GM12878 (cell line): ENCODE measurements around the gene EXO1. TPM values are rescaled to one million over a fixed set of nuclear protein-coding genes. Genes with fewer than 3 reads are reported as not detected.
A peak's percentile ranks its signal among the peaks of the same experiment; 100 is the strongest.

Experiments
- ASH2L ChIP-seq: fragments of 300-600, 200-600 bp; sonication (generic); IDR thresholded peaks from 2 replicates; pipeline ENCODE4 v1.6.1; 2017; ENCODE audit warnings: low read depth, mild to moderate bottlenecking, borderline replicate concordance
- ATF7 ChIP-seq: fragments of 450-650 bp; IDR thresholded peaks from 2 replicates; pipeline ENCODE4 v1.6.1; 2016; ENCODE audit warnings: low read depth, mild to moderate bottlenecking
- BMI1 ChIP-seq: fragments of 450-650 bp; IDR thresholded peaks from 2 replicates; pipeline ENCODE4 v1.6.1; 2016; ENCODE audit warnings: mild to moderate bottlenecking, moderate library complexity, borderline replicate concordance
- BRCA1 ChIP-seq: IDR thresholded peaks from 2 replicates; pipeline ENCODE4 v1.6.1; 2011; ENCODE audit warnings: low read depth, low read length, improper control_type of control experiment
- CBX5 ChIP-seq: sonication (generic); IDR thresholded peaks from 2 replicates; pipeline ENCODE4 v1.6.1; 2016; ENCODE audit warnings: low read depth, moderate library complexity, mild to moderate bottlenecking, inconsistent platforms
- CHD2 ChIP-seq: IDR thresholded peaks from 2 replicates; pipeline ENCODE4 v1.6.1; 2011; ENCODE audit warnings: low read depth, low read length, improper control_type of control experiment, borderline replicate concordance
- EZH2 ChIP-seq: IDR thresholded peaks from 2 replicates; pipeline ENCODE4 v1.6.1; 2012; ENCODE audit warnings: low read depth, mild to moderate bottlenecking, control low read depth, inconsistent platforms, low read length, borderline replicate concordance; ENCODE audit not compliant: control insufficient read depth
- FOXK2 ChIP-seq: fragments of 450-650 bp; IDR thresholded peaks from 2 replicates; pipeline ENCODE4 v1.6.1; 2017; ENCODE audit warnings: mild to moderate bottlenecking, moderate library complexity
- FOXM1 ChIP-seq: IDR thresholded peaks from 2 replicates; pipeline ENCODE4 v1.6.1; 2012; ENCODE audit warnings: low read depth, mild to moderate bottlenecking, inconsistent platforms, low read length, moderate library complexity
- HDAC6 ChIP-seq: fragments of 200-600 bp; sonication (generic); IDR thresholded peaks from one replicate; pipeline ENCODE4 v1.8.0; 2017; ENCODE audit warnings: antibody characterized with exemption; ENCODE audit not compliant: unreplicated experiment
- LARP7 ChIP-seq: fragments of 450-650 bp; IDR thresholded peaks from 2 replicates; pipeline ENCODE4 v1.6.1; 2017; ENCODE audit warnings: mild to moderate bottlenecking
- NFIC ChIP-seq: IDR thresholded peaks from 2 replicates; pipeline ENCODE4 v1.6.1; 2012; ENCODE audit warnings: low read depth, mild to moderate bottlenecking, inconsistent platforms, low read length, moderate library complexity
- NR2C1 ChIP-seq: fragments of 450-650 bp; IDR thresholded peaks from 2 replicates; pipeline ENCODE4 v1.6.1; 2017; ENCODE audit warnings: antibody characterized with exemption, mild to moderate bottlenecking, moderate library complexity
- NR2F1 ChIP-seq: fragments of 450-650 bp; conservative IDR thresholded peaks from 2 replicates; pipeline ENCODE4 v1.6.1; 2017; ENCODE audit warnings: mild to moderate bottlenecking
- POLR2AphosphoS2 ChIP-seq: IDR thresholded peaks from 2 replicates; pipeline ENCODE4 v1.6.1; 2011; ENCODE audit warnings: low read depth, mild to moderate bottlenecking, low read length, improper control_type of control experiment, moderate library complexity
- SMC3 ChIP-seq: IDR thresholded peaks from 2 replicates; pipeline ENCODE4 v1.6.1; 2011; ENCODE audit warnings: low read length, improper control_type of control experiment, borderline replicate concordance
- SREBF1 ChIP-seq: IDR thresholded peaks from 2 replicates; pipeline ENCODE4 v1.6.1; 2012; ENCODE audit warnings: mild to moderate bottlenecking, low read length
- SRF ChIP-seq, 2 experiments: IDR thresholded peaks; 2 replicates each; pipeline ENCODE4 v1.6.1; 2011; ENCODE audit warnings: low read depth in 2 of 2, low read length in 2 of 2, mild to moderate bottlenecking in 1 of 2, moderate library complexity in 1 of 2
- SUPT20H ChIP-seq: IDR thresholded peaks from 2 replicates; pipeline ENCODE4 v1.6.1; 2011; ENCODE audit warnings: low read depth, mild to moderate bottlenecking, low read length, moderate library complexity, borderline replicate concordance; ENCODE audit not compliant: control insufficient read depth
- TARDBP ChIP-seq: IDR thresholded peaks from 2 replicates; pipeline ENCODE4 v1.6.1; 2016; ENCODE audit warnings: borderline replicate concordance
- WRNIP1 ChIP-seq: IDR thresholded peaks from 2 replicates; pipeline ENCODE4 v1.6.1; 2011; ENCODE audit warnings: low read depth, low read length, improper control_type of control experiment, borderline replicate concordance
- ZNF207 ChIP-seq: fragments of 450-650 bp; IDR thresholded peaks from 2 replicates; pipeline ENCODE4 v1.6.1; 2014; ENCODE audit warnings: antibody characterized with exemption, mild to moderate bottlenecking, borderline replicate concordance
- ZNF217 ChIP-seq: fragments of 450-650 bp; IDR thresholded peaks from 2 replicates; pipeline ENCODE4 v1.6.1; 2017; ENCODE audit warnings: antibody characterized with exemption, mild to moderate bottlenecking
- ZNF622 ChIP-seq: fragments of 450-650 bp; IDR thresholded peaks from 2 replicates; pipeline ENCODE4 v1.6.1; 2017; ENCODE audit warnings: mild to moderate bottlenecking, inconsistent platforms
- ZSCAN29 ChIP-seq: fragments of 450-650 bp; IDR thresholded peaks from 2 replicates; pipeline ENCODE4 v1.6.1; 2017; ENCODE audit warnings: mild to moderate bottlenecking, moderate library complexity
- polyA plus RNA-seq, 11 experiments: library from polyadenylated mRNA; depleted of rRNA in 4 of 11; unstranded in 6 of 11; stranded (reverse) in 5 of 11; fragments of >200 nt; fragmentation: Nextera tagmentation in 4 of 11; fragmentation: Illumina TruSeq in 1 of 11; extraction: Ambion mirVana in 4 of 11; extraction: Trizol in 1 of 11; gene quantifications; 1 replicate in 1 of 11; 2 replicates in 10 of 11; pipeline versions ENCODE4 v1.2.1 to v1.2.3, GENCODE V29; 2011 to 2016; ENCODE audit warnings: inconsistent platforms in 2 of 11, missing spikeins in 2 of 11, low read depth in 1 of 11
- total RNA-seq, 4 experiments: library from RNA; depleted of rRNA in 3 of 4; stranded (reverse); fragments of >200 nt in 3 of 4; fragmentation: Illumina TruSeq in 1 of 4; extraction: Trizol in 1 of 4; gene quantifications; 2 replicates each; pipeline versions ENCODE4 v1.2.1 to v1.2.3, GENCODE V29; 2013 to 2021
- TF ChIP-seq, protein P1 (sequence below): fragments of 450-650 bp; IDR thresholded peaks from 2 replicates; pipeline ENCODE4 v1.6.1; 2018; ENCODE audit warnings: borderline replicate concordance, mild to moderate bottlenecking; ENCODE audit not compliant: partially characterized antibody
- TF ChIP-seq, protein P2 (sequence below): fragments of 450-650 bp; IDR thresholded peaks from 2 replicates; pipeline ENCODE4 v1.6.1; 2014; ENCODE audit warnings: mild to moderate bottlenecking
- TF ChIP-seq, protein P3 (sequence below): IDR thresholded peaks from 2 replicates; pipeline ENCODE4 v1.6.1; 2011; ENCODE audit warnings: borderline replicate concordance, low read depth, mild to moderate bottlenecking, moderate library complexity, mixed read lengths, low read length; ENCODE audit not compliant: insufficient read depth; ENCODE audit errors: extremely low read length

EXO1 gene
- total and polyA plus RNA-seq, 10 of the 15 experiments (the other 5 are each of a cell fraction or from before 2014, with no cell fraction given): 8.7 to 43.4 (median 30.6) TPM

DNA sequence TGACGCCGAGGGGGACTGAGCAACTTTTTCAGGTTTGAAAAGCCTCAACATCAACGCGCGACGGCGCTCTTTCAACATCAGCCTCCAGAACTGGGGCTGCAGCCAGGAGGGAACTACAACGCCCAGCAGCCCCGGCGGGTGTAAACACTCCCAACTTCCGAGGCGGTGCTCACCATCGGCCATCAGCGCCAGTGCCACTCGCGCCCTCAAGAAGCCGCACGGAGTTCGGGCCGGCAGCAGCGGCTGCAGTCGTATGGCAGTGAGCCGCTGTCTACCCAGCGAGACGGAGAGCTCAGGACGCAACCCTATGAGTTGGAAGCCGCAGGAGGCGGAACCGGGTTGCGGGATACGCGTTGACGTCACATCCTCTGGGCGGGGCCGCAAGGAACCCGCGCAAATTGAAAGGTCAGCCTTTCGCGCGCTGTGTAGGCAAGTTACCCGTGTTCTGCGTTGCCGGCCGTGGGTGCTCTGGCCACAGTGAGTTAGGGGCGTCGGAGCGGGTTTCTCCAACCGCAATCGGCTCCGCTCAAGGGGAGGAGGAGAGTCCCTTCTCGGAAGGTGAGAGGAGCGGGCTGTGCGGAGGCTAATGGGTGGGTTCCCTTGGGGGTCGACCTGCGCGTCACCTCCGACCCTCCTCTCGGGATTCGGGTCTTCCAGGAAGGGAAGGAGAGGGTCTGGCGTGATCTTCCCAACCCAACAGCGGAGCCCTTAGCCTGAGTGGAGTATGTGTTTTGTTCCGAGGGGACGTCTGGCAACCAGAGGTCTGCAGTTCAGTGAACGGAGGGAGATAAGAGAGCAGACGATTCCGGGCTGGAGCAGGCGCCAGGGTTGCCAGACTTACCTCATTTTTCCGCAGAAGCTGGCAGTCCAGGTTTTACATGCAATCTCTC lies at the start of gene EXO1 (continued):
- TF ChIP-seq ASH2L (peak; percentile 49; the same call in 1 of the 2 replicates), ZSCAN29 (no peak), SRF (IDR thresholded peaks at IDR 0.05; ENCODE audit: low read depth in 2 of 2, low read length in 2 of 2) (peak in 1 of 2 experiments; percentile 62; a peak in 1 of 4 replicates), ATF7 (peak; percentile 87), CHD2 (no peak; the same call in none of the 2 replicates), EZH2 (no peak), LARP7 (no peak; the same call in 1 of the 2 replicates), SUPT20H (no peak), FOXM1 (no peak), BRCA1 (no peak), FOXK2 (peak; percentile 53), ZNF217 (no peak), BMI1 (no peak), POLR2AphosphoS2 (no peak), SREBF1 (peak; percentile 70), WRNIP1 (no peak), CBX5 (no peak), SMC3 (peak; percentile 39; the same call in 1 of the 2 replicates), ZNF207 (peak; percentile 75), TARDBP (no peak; the same call in 1 of the 2 replicates), NR2F1 (peak; percentile 62; the same call in 1 of the 2 replicates), NR2C1 (peak; percentile 45), NFIC (no peak), HDAC6 (no peak), ZNF622 (no peak)
- TF ChIP-seq, protein P1, sequence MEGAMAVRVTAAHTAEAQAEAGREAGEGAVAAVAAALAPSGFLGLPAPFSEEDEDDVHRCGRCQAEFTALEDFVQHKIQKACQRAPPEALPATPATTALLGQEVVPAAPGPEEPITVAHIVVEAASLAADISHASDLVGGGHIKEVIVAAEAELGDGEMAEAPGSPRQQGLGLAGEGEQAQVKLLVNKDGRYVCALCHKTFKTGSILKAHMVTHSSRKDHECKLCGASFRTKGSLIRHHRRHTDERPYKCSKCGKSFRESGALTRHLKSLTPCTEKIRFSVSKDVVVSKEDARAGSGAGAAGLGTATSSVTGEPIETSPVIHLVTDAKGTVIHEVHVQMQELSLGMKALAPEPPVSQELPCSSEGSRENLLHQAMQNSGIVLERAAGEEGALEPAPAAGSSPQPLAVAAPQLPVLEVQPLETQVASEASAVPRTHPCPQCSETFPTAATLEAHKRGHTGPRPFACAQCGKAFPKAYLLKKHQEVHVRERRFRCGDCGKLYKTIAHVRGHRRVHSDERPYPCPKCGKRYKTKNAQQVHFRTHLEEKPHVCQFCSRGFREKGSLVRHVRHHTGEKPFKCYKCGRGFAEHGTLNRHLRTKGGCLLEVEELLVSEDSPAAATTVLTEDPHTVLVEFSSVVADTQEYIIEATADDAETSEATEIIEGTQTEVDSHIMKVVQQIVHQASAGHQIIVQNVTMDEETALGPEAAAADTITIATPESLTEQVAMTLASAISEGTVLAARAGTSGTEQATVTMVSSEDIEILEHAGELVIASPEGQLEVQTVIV: peak; percentile 71
- TF ChIP-seq, protein P2, sequence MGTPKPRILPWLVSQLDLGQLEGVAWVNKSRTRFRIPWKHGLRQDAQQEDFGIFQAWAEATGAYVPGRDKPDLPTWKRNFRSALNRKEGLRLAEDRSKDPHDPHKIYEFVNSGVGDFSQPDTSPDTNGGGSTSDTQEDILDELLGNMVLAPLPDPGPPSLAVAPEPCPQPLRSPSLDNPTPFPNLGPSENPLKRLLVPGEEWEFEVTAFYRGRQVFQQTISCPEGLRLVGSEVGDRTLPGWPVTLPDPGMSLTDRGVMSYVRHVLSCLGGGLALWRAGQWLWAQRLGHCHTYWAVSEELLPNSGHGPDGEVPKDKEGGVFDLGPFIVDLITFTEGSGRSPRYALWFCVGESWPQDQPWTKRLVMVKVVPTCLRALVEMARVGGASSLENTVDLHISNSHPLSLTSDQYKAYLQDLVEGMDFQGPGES: no peak
- TF ChIP-seq, protein P3, sequence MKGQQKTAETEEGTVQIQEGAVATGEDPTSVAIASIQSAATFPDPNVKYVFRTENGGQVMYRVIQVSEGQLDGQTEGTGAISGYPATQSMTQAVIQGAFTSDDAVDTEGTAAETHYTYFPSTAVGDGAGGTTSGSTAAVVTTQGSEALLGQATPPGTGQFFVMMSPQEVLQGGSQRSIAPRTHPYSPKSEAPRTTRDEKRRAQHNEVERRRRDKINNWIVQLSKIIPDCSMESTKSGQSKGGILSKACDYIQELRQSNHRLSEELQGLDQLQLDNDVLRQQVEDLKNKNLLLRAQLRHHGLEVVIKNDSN: no peak
